Glutamatergic neuron (in vitro differentiated cells): ENCODE measurements around the gene ARID1B. TPM values are rescaled to one million over a fixed set of nuclear protein-coding genes. Genes with fewer than 3 reads are reported as not detected.
A peak's percentile ranks its signal among the peaks of the same experiment; 100 is the strongest.

Source experiments
- DNase-seq: peaks from one replicate; pipeline ENCODE4 v3.0.0; 2022
- H3K27ac Mint-ChIP-seq: one replicate; pipeline ENCODE4 v1.8.0; 2020; ENCODE audit warnings: mild to moderate bottlenecking, mixed read lengths, inconsistent platforms; ENCODE audit not compliant: unreplicated experiment
- H3K27me3 Mint-ChIP-seq: one replicate; pipeline ENCODE4 v1.8.0; 2020; ENCODE audit warnings: mild to moderate bottlenecking, moderate library complexity, mixed read lengths, inconsistent platforms; ENCODE audit not compliant: unreplicated experiment
- H3K36me3 Mint-ChIP-seq: one replicate; pipeline ENCODE4 v1.8.0; 2020; ENCODE audit warnings: mild to moderate bottlenecking, mixed read lengths, inconsistent platforms; ENCODE audit not compliant: unreplicated experiment
- H3K4me1 Mint-ChIP-seq: one replicate; pipeline ENCODE4 v1.8.0; 2020; ENCODE audit warnings: mild to moderate bottlenecking, low read depth, mixed read lengths, inconsistent platforms; ENCODE audit not compliant: unreplicated experiment
- H3K4me3 Mint-ChIP-seq: one replicate; pipeline ENCODE4 v1.8.0; 2020; ENCODE audit warnings: mild to moderate bottlenecking, mixed read lengths, inconsistent platforms; ENCODE audit not compliant: unreplicated experiment
- H3K9me3 Mint-ChIP-seq: one replicate; pipeline ENCODE4 v1.8.0; 2020; ENCODE audit warnings: mild to moderate bottlenecking, moderate library complexity, mixed read lengths, inconsistent platforms; ENCODE audit not compliant: unreplicated experiment
- total RNA-seq: library from RNA; stranded (reverse); fragmentation: NEBNext Ultra II Directional; extraction: Animal tissue kit (Norgen Biotek cat#: 25700); gene quantifications from one replicate; pipeline ENCODE4 v1.2.1, GENCODE V29; 2021; ENCODE audit not compliant: unreplicated experiment
- TF ChIP-seq, protein P1 (sequence below): fragments of 200-600 bp; sonication (generic); IDR thresholded peaks from one replicate; pipeline ENCODE4 v1.5.0; 2021; ENCODE audit not compliant: partially characterized antibody, unreplicated experiment

The ARID1B gene
- total RNA-seq, 1 donor from 2014 or later: 202 TPM

DNA sequence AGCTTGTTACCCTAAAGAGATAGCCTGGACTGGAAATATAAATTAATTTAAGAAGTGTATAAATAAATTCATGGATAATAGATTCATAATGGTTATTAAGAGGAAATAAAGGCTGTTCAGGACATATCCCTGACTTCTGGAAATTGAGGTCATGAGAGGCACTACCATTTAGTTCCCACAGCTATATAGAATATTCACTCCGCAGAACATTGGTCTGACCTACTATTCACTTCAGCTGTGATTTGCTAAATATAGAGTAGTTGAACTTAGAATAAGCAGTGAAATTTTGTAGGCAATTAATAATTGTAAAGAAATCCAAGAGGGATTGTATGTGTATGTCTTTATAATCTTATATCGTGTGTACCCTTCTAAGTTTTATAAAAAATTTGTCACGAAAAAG is 112.8 kb downstream of the ARID1B start:
- Mint-ChIP-seq H3K9me3 (peaks cover 3% of the 10 kb centered on the region), H3K36me3 (no peaks in the 10 kb centered on the region), H3K27me3 (peaks cover 2% of the 10 kb centered on the region), H3K27ac (no peak overlapping the region), H3K4me3 (no peak overlapping the region), H3K4me1 (peaks cover 40% of the 10 kb centered on the region)
- DNase-seq: no peak
- TF ChIP-seq, protein P1, sequence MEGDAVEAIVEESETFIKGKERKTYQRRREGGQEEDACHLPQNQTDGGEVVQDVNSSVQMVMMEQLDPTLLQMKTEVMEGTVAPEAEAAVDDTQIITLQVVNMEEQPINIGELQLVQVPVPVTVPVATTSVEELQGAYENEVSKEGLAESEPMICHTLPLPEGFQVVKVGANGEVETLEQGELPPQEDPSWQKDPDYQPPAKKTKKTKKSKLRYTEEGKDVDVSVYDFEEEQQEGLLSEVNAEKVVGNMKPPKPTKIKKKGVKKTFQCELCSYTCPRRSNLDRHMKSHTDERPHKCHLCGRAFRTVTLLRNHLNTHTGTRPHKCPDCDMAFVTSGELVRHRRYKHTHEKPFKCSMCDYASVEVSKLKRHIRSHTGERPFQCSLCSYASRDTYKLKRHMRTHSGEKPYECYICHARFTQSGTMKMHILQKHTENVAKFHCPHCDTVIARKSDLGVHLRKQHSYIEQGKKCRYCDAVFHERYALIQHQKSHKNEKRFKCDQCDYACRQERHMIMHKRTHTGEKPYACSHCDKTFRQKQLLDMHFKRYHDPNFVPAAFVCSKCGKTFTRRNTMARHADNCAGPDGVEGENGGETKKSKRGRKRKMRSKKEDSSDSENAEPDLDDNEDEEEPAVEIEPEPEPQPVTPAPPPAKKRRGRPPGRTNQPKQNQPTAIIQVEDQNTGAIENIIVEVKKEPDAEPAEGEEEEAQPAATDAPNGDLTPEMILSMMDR: no peak

DNA sequence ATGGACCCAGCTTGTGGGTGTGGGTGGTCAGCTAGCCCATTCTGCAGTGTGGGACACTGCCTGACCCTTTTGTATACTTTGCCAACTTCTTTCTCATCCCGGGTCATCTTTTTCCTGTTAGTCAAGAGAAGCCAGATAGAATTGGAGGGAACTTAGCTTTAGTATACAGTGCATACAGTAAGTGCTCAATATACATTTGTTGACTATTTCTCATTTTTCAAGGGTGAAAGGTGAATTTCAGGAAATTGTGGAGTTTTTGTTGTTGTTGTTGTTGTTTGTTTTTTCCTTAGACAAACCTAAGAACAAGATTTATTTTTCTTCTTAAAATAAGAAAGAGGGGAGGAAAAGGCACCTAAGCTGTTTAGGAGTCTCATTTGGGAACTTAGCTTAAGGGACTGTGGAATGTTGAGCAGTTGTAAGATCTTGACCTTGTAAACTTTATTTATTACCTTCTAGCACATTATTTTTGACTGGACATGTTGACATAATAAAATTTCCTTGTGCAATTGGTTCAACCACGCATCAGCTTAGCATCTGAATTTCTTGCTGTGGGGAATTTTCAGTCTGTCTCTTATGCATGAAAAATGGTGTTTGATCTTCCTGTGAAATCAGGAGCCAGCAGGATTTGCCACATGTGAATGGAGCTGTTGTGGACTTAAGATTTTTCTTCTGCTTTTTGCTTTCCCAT is 113.6 kb downstream of the ARID1B start:
- TF ChIP-seq, protein P1: no peak
- H3K4me1 Mint-ChIP-seq: peaks cover 41% of the 10 kb centered on the region
- DNase-seq: no peak
- H3K4me3 Mint-ChIP-seq: no peak overlapping the region
- peaks cover 3% of the 10 kb centered on the region for H3K9me3 Mint-ChIP-seq
- H3K27ac Mint-ChIP-seq: no peak overlapping the region
- no peaks in the 10 kb centered on the region for H3K36me3 Mint-ChIP-seq
- H3K27me3 Mint-ChIP-seq: peaks cover under 1% of the 10 kb centered on the region

DNA sequence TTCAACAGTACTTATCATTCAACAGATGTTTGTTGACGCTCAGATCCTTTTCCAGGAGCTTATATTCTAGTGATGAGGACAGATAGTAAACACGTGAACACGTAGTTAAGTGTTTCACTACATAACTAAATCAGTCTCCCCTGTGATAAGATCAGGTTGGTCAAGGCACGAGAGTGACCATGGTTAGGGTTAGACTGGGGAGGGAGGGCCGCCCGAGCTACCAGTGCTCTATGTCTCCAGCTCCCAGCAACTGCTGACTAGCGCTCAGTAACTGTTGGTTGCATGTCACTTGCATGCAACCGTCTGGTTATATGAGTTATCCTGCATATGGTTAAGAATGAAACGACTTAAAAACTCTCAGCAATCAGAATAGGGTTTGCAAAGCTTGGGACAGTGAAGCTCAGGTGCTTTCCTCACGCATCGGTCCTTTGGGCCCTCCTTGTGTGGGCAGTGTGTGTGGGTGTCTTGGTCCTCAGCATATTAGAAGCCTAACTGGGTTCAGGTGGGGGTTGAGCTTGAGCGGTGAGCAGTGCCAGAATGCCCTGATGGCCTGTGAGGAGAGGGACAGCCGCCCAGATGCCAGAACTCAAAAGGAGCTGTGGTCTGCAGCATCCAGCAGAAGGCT is 120.8 kb downstream of the ARID1B start:
- Mint-ChIP-seq H3K9me3 (peaks cover 5% of the 10 kb centered on the region), H3K36me3 (no peaks in the 10 kb centered on the region), H3K4me3 (no peak overlapping the region), H3K27ac (peak overlapping the region; percentile 62), H3K4me1 (peaks cover 36% of the 10 kb centered on the region), H3K27me3 (no peaks in the 10 kb centered on the region)
- no peak for DNase-seq
- TF ChIP-seq, protein P1: no peak

DNA sequence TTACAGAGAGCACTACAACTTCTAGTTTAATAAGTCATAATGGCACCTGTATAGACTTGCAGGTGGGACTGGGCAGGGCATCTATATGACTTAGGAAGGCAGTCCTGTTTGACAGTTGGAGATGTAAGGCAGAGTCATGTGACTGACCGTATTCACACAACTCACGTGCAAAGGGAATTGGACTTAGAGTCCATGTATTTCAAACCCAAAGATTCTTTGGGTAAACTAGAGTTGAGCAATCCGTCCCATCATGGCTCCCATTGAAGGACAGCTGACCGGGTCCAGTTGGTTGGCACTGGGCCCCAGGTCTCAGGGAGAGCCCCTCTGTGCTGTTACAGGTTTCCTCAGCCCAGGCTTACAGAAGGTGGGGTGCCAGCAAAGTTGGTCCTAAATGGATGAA is 121.9 kb downstream of the ARID1B start:
- no peak overlapping the region for H3K27ac Mint-ChIP-seq
- no peaks in the 10 kb centered on the region for H3K27me3 Mint-ChIP-seq
- no peaks in the 10 kb centered on the region for H3K36me3 Mint-ChIP-seq
- H3K4me3 Mint-ChIP-seq: no peak overlapping the region
- TF ChIP-seq, protein P1: no peak
- H3K9me3 Mint-ChIP-seq: peaks cover 3% of the 10 kb centered on the region
- H3K4me1 Mint-ChIP-seq: peaks cover 38% of the 10 kb centered on the region
- DNase-seq: no peak

DNA sequence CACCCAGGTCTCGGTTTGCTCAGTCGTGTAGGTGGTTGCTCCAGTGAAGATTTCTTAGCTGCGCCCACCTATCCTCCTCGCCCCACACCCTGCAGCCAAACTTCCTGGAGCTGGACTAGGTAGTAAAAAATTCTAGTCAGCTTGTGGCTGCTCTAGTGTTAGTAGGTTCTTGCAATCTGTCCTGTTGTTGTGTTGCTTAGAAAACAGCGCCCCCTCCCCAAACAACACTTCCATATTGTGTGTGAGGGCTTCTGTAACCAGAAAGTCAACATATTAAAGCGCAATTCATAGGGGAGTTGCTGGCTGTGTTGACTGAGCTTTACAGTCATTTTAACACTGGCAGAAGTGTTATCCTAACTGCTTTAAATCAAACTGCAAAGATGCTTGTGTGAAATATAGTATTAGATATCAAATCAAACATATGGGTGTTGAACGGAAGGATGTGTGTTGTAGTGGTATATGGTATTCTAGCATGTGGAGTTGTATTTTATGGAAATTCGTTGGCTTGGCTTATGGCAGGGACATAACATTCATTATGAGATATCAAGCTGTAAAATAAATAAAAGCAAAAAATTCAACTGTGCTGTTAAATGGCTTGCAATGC is 122.5 kb downstream of the ARID1B start:
- Mint-ChIP-seq H3K36me3 (no peaks in the 10 kb centered on the region), H3K4me3 (no peak overlapping the region), H3K9me3 (peaks cover 3% of the 10 kb centered on the region), H3K4me1 (peaks cover 36% of the 10 kb centered on the region), H3K27ac (no peak overlapping the region), H3K27me3 (no peaks in the 10 kb centered on the region)
- TF ChIP-seq, protein P1: no peak
- no peak for DNase-seq
